NCI-H146 treated with DMSO at 0.1 percent for 48 hours (cell line): ENCODE measurements around the gene ATP6V0E1.

Experiments used
- DNase-seq: peaks from one replicate; lab custom pipeline; 2025; ENCODE audit not compliant: unreplicated experiment; lab: John Stamatoyannopoulos, UW

The ATP6V0E1 gene

GRCh38 chr5:172983542-172984243 lies at the start of gene ATP6V0E1:
ATP6V0E1 (plus strand) TSS chr5:172983771; CDS start chr5:172983861, 90 bp downstream.
- DNase-seq: peak; percentile 66

GRCh38 chr5:172935096-172935495 lies 48.5 kb upstream of the ATP6V0E1 start:
- DNase-seq: no peak

- no peak for DNase-seq
Observed at GRCh38 chr5:172936401-172936800, 47.2 kb upstream of the ATP6V0E1 start.

- no peak for DNase-seq
Observed at GRCh38 chr5:172939071-172939470, 44.5 kb upstream of the ATP6V0E1 start.

GRCh38 chr5:172939611-172940267 lies 43.8 kb upstream of the ATP6V0E1 start:
- DNase-seq: no peak

GRCh38 chr5:172940268-172941066 lies 43.1 kb upstream of the ATP6V0E1 start:
- no peak for DNase-seq

- DNase-seq: no peak
Observed at GRCh38 chr5:172941067-172941516, 42.5 kb upstream of the ATP6V0E1 start.

GRCh38 chr5:172942556-172942955 lies 41.0 kb upstream of the ATP6V0E1 start:
- DNase-seq: no peak

- DNase-seq: no peak
Observed at GRCh38 chr5:172943283-172943841, 40.2 kb upstream of the ATP6V0E1 start.

GRCh38 chr5:172943906-172944305 lies 39.7 kb upstream of the ATP6V0E1 start:
- no peak for DNase-seq

- DNase-seq: no peak
Observed at GRCh38 chr5:172944741-172945140, 38.8 kb upstream of the ATP6V0E1 start.

- DNase-seq: no peak
Observed at GRCh38 chr5:172945151-172945550, 38.4 kb upstream of the ATP6V0E1 start.

- DNase-seq: no peak
Observed at GRCh38 chr5:172946146-172946545, 37.4 kb upstream of the ATP6V0E1 start.

GRCh38 chr5:172949426-172949825 lies 34.1 kb upstream of the ATP6V0E1 start:
- no peak for DNase-seq

- no peak for DNase-seq
Observed at GRCh38 chr5:172950176-172950965, 33.2 kb upstream of the ATP6V0E1 start.

GRCh38 chr5:172951371-172952033 lies 32.1 kb upstream of the ATP6V0E1 start:
- DNase-seq: no peak

GRCh38 chr5:172952034-172952511 lies 31.5 kb upstream of the ATP6V0E1 start:
- DNase-seq: no peak

GRCh38 chr5:172953776-172954675 lies 29.5 kb upstream of the ATP6V0E1 start:
- DNase-seq: no peak

- no peak for DNase-seq
Observed at GRCh38 chr5:172954751-172955159, 28.8 kb upstream of the ATP6V0E1 start.
